Measurements from ENCODE around the gene HPSE2. TPM values are rescaled to one million over a fixed set of nuclear protein-coding genes. Genes with fewer than 3 reads are reported as not detected.

Gene HPSE2
- total and polyA plus RNA-seq, 2 of the 8 experiments (the other 6 are each of a cell fraction or from before 2014, with no cell fraction given), result 0.41 to 0.58 TPM

GRCh38 chr10:98920360-98920759, 315.3 kb downstream of the HPSE2 start:
- Histone ChIP-seq H4K20me1 (replicated peaks in 1 of 2; ENCODE audit: control insufficient read depth in 1 of 2, insufficient read depth in 2 of 2, low read length in 2 of 2) (no peaks in the 10 kb centered on the region), H3K36me3 (ENCODE audit: control insufficient read depth in 2 of 4, insufficient read depth in 4 of 4, low read length in 3 of 4) (no peaks in the 10 kb centered on the region), H3K79me1 (ENCODE audit: low read depth, low read length) (no peaks in the 10 kb centered on the region), H2BK20ac (ENCODE audit: low read length) (no peak overlapping the region), H3K14ac (ENCODE audit: insufficient read length) (no peak overlapping the region), H3K4me2 (ENCODE audit: insufficient read depth in 1 of 2, low read depth in 2 of 2, low read length in 2 of 2) (no peak overlapping the region), H2BK120ac (replicated peaks; ENCODE audit: low read depth, low read length) (no peak overlapping the region), H2BK15ac (ENCODE audit: low read length) (no peak overlapping the region), H3K4me1 (replicated peaks in 1 of 4; ENCODE audit: control insufficient read depth in 3 of 4, insufficient read depth in 4 of 4, low read length in 3 of 4) (no peaks in the 10 kb centered on the region), H3K18ac (ENCODE audit: extremely low read depth, low read length) (no peak overlapping the region), H3K23ac (ENCODE audit: insufficient read length) (no peak overlapping the region), H3K79me2 (ENCODE audit: control insufficient read depth in 1 of 2, insufficient read depth in 2 of 2, low read length in 2 of 2) (no peaks in the 10 kb centered on the region), H4K91ac (replicated peaks; ENCODE audit: insufficient read length, low read length) (no peak overlapping the region), H2BK12ac (ENCODE audit: low read depth, low read length) (no peak overlapping the region), H3K23me2 (ENCODE audit: low read depth, low read length) (no peaks in the 10 kb centered on the region), H3K27me3 (replicated peaks in 1 of 4; ENCODE audit: control insufficient read depth in 3 of 4, extremely low read depth in 1 of 4, insufficient read depth in 3 of 4, low read length in 3 of 4) (no peaks in the 10 kb centered on the region), H3K27ac (ENCODE audit: low read depth, low read length) (no peak overlapping the region), H2BK5ac (ENCODE audit: low read depth, low read length) (no peak overlapping the region), H3K9ac (replicated peaks in 1 of 4; ENCODE audit: extremely low read depth in 1 of 4, low read depth in 3 of 4, low read length in 3 of 4) (no peak overlapping the region), H4K8ac (ENCODE audit: extremely low read depth, insufficient read depth, low read length) (no peak overlapping the region), H4K5ac (ENCODE audit: insufficient read length, low read depth, low read length) (no peak overlapping the region), H3K4me3 (ENCODE audit: extremely low read depth in 1 of 4, insufficient read depth in 2 of 4, low read depth in 3 of 4, low read length in 4 of 4) (no peak overlapping the region), H2AFZ (ENCODE audit: low read length) (no peak overlapping the region), H3K4ac (replicated peaks; ENCODE audit: insufficient read length, low read depth, low read length) (no peak overlapping the region), H2AK5ac (ENCODE audit: low read depth, low read length) (no peak overlapping the region), H3K9me3 (ENCODE audit: insufficient read depth in 2 of 2, low read depth in 1 of 2, low read length in 1 of 2) (no peaks in the 10 kb centered on the region), H3K56ac (replicated peaks; ENCODE audit: insufficient read length, low read depth, low read length) (no peak overlapping the region)
- FAIRE-seq (no peak), DNase-seq (ENCODE audit: low read depth in 1 of 2, low spot score in 2 of 2) (no peak)
- ChIA-PET CTCF (ENCODE audit: partially characterized antibody) (interaction anchor here (1.6 kb wide), 1 partner anchor 12 kb away, joined by 4 read pairs; no protein-coding TSS in a partner anchor), POLR2A (ENCODE audit: partially characterized antibody) (no interaction called here)
- TF ChIP-seq NANOG (IDR thresholded peaks at IDR 0.05; ENCODE audit: insufficient read depth, low read depth, low read length, poor library complexity, severe bottlenecking) (no peak), TBP (IDR thresholded peaks at IDR 0.05; ENCODE audit: low read depth, low read length) (no peak), BCL11A (IDR thresholded peaks at IDR 0.05; ENCODE audit: low read depth in 2 of 2, low read length in 2 of 2) (no peak), SIX5 (IDR thresholded peaks at IDR 0.05; ENCODE audit: low read depth, low read length) (no peak), RAD21 (IDR thresholded peaks at IDR 0.05 in 1 of 2, conservative IDR thresholded peaks at IDR 0.05 in 1 of 2; ENCODE audit: low read depth in 2 of 2, low read length in 2 of 2) (no peak), ATF3 (IDR thresholded peaks at IDR 0.05; ENCODE audit: insufficient read depth, low read depth, low read length) (no peak)

Data from H1 (cell line).